Neural progenitor cell (in vitro differentiated cells): ENCODE results near the gene RAD51B.

ENCODE experiments used
- CTCF ChIP-seq: fragments of 200-600 bp; sonication (generic); IDR thresholded peaks from 2 replicates; pipeline ENCODE4 v1.5.1; 2017; ENCODE audit warnings: antibody characterized with exemption, mild to moderate bottlenecking
- EZH2 ChIP-seq: fragments of 200-600 bp; sonication (generic); IDR thresholded peaks from 2 replicates; pipeline ENCODE4 v1.6.1; 2017; ENCODE audit warnings: antibody characterized with exemption, mild to moderate bottlenecking, moderate library complexity
- EZH2phosphoT487 ChIP-seq: fragments of 200-600 bp; sonication (generic); IDR thresholded peaks from 2 replicates; pipeline ENCODE4 v1.6.1; 2017; ENCODE audit warnings: antibody characterized with exemption

GRCh38 chr14:67798731-67799130, 20.8 kb upstream of the RAD51B start:
- TF ChIP-seq CTCF: no peak
- no peak for TF ChIP-seq EZH2
- no peak for TF ChIP-seq EZH2phosphoT487
